H1 (cell line): ENCODE measurements around the gene PIEZO1. TPM values are rescaled to one million over a fixed set of nuclear protein-coding genes. Genes with fewer than 3 reads are reported as not detected.

Experiments used
- ATF2 ChIP-seq: IDR thresholded peaks from 2 replicates; pipeline ENCODE4 v1.6.1; 2012; ENCODE audit warnings: low read length, inconsistent platforms
- BCL11A ChIP-seq, 2 experiments: IDR thresholded peaks; one replicate each; pipeline ENCODE4 v1.6.1; 2011; ENCODE audit warnings: low read depth in 2 of 2, low read length in 2 of 2, mild to moderate bottlenecking in 2 of 2
- CHD7 ChIP-seq: fragments of 300-600 bp; sonication (generic); IDR thresholded peaks from 2 replicates; pipeline ENCODE4 v1.7.1; 2012; ENCODE audit warnings: low read length, moderate library complexity, mild to moderate bottlenecking, inconsistent platforms; ENCODE audit not compliant: insufficient replicate concordance
- SP1 ChIP-seq: IDR thresholded peaks from 2 replicates; pipeline ENCODE4 v1.6.1; 2011; ENCODE audit warnings: low read depth, low read length
- polyA plus RNA-seq, 7 experiments: library from polyadenylated mRNA; depleted of rRNA in 3 of 7; stranded (reverse) in 5 of 7; unstranded in 2 of 7; fragments of >200 nt in 5 of 7; fragments of 200-250 nt in 2 of 7; gene quantifications; 1 replicate in 5 of 7; 2 replicates in 1 of 7; 4 replicates in 1 of 7; pipeline versions ENCODE4 v1.2.1 to v1.2.3, GENCODE V29; 2011 to 2013; ENCODE audit warnings: missing spikeins in 2 of 7, mixed read lengths in 2 of 7
- total RNA-seq: library from RNA; stranded (reverse); fragmentation: NEBNext Ultra II Directional; extraction: Animal tissue kit (Norgen Biotek cat#: 25700); gene quantifications from 2 replicates; pipeline ENCODE4 v1.2.1, GENCODE V29; 2021

PIEZO1 gene
- total and polyA plus RNA-seq, 2 of the 8 experiments (the other 6 are each of a cell fraction or from before 2014, with no cell fraction given): 42.3 to 67.5 TPM

- TF ChIP-seq CHD7 (no peak), BCL11A (IDR thresholded peaks at IDR 0.05; ENCODE audit: low read depth in 2 of 2, low read length in 2 of 2) (no peak), ATF2 (no peak), SP1 (no peak)
These were observed 59.2 kb downstream of the PIEZO1 start (continued) for GRCh38 chr16:88725609-88726407.
